Hepatocyte (in vitro differentiated cells): ENCODE results near the gene LLPH.

ENCODE experiments used
- EZH2phosphoT487 ChIP-seq: fragments of 200-600 bp; sonication (generic); IDR thresholded peaks from one replicate; pipeline ENCODE4 v1.6.1; 2018; ENCODE audit warnings: antibody characterized with exemption, mild to moderate bottlenecking, low read depth, moderate library complexity; ENCODE audit not compliant: unreplicated experiment, severe bottlenecking
- TF ChIP-seq, protein P1 (sequence below): fragments of 200-600 bp; sonication (generic); IDR thresholded peaks from 2 replicates; pipeline ENCODE4 v1.5.1; 2016; ENCODE audit warnings: antibody characterized with exemption, mild to moderate bottlenecking; ENCODE audit not compliant: poor library complexity

- TF ChIP-seq, protein P1, sequence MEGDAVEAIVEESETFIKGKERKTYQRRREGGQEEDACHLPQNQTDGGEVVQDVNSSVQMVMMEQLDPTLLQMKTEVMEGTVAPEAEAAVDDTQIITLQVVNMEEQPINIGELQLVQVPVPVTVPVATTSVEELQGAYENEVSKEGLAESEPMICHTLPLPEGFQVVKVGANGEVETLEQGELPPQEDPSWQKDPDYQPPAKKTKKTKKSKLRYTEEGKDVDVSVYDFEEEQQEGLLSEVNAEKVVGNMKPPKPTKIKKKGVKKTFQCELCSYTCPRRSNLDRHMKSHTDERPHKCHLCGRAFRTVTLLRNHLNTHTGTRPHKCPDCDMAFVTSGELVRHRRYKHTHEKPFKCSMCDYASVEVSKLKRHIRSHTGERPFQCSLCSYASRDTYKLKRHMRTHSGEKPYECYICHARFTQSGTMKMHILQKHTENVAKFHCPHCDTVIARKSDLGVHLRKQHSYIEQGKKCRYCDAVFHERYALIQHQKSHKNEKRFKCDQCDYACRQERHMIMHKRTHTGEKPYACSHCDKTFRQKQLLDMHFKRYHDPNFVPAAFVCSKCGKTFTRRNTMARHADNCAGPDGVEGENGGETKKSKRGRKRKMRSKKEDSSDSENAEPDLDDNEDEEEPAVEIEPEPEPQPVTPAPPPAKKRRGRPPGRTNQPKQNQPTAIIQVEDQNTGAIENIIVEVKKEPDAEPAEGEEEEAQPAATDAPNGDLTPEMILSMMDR: no peak
- no peak for TF ChIP-seq EZH2phosphoT487
Observed at GRCh38 chr12:66115071-66115600, 15.4 kb downstream of the LLPH start.
